Adrenal gland (tissue), 5 donors: ENCODE results near the gene SBK2.

ENCODE experiments used
- CTCF ChIP-seq, 6 experiments: fragments of 450-650 bp in 4 of 6; fragments of 200-600 bp in 2 of 6; sonication (generic) in 1 of 6; IDR thresholded peaks; 1 replicate in 5 of 6; 2 replicates in 1 of 6; pipeline versions ENCODE4 v1.5.1 to v1.8.0; 2016 to 2021; ENCODE audit warnings: antibody characterized with exemption in 6 of 6, mild to moderate bottlenecking in 2 of 6, moderate library complexity in 1 of 6
- POLR2A ChIP-seq, 2 donors: fragments of 450-650 bp; IDR thresholded peaks; one replicate each; pipeline ENCODE4 v1.6.1; 2017; ENCODE audit warnings: antibody characterized with exemption in 2 of 2, mild to moderate bottlenecking in 2 of 2, moderate library complexity in 1 of 2
- donor health status: DM: no; HTN: no; CAD: no.

DNA sequence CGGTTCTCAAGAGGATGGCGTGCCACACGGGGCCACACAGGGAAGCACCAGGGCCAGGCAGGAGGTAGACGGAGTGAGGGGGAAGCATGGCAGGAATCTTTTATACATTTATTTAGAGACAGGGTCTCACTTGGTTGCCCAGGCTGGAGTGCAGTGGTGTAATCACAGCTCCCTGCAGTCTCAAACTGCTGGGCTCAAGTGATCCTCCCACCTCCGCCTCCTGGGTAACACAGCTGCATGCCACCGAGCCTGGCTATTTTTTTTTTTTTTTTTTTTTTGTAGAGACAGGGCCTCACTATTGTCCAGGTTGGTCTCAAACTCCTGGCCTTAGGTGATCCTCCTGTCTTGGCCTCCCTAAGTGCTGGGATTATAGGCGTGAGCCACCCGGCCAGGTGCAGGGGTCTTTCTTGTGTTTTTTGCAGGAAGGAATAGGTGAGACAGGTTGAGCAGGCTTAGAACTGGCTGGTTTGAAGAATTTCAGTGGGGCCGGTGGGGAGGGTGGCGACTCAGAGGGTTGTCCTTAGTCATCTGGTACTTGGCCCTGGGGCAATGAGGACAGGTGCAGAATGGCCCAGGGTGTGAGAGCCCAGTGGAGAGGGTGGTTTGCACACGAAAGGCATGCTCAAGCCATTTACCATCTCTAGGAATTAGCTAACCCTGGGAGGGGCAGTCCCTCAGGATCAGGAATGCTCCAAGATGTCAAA, 41.1 kb downstream of the SBK2 start:
- no peak for TF ChIP-seq POLR2A (IDR thresholded peaks at IDR 0.05)
- TF ChIP-seq CTCF (IDR thresholded peaks at IDR 0.05) = no peak
